GM12865 (cell line): ENCODE results near the gene CRHR1.
A peak's percentile ranks its signal among the peaks of the same experiment; 100 is the strongest.

ENCODE experiments used
- DNase-seq: peaks from one replicate; pipeline ENCODE4 v3.0.0; 2010; ENCODE audit warnings: low read depth
- H3K4me3 ChIP-seq: 2 replicates; pipeline ENCODE4 v1.5.1; 2011; ENCODE audit warnings: mild to moderate bottlenecking, low read depth, low read length, control low read depth
- TF ChIP-seq, protein P1 (sequence below): IDR thresholded peaks from 2 replicates; pipeline ENCODE4 v1.5.1; 2011; ENCODE audit warnings: low read length, control low read depth, low read depth, inconsistent platforms; ENCODE audit not compliant: insufficient read depth; ENCODE audit errors: missing control alignments

The CRHR1 gene

DNA sequence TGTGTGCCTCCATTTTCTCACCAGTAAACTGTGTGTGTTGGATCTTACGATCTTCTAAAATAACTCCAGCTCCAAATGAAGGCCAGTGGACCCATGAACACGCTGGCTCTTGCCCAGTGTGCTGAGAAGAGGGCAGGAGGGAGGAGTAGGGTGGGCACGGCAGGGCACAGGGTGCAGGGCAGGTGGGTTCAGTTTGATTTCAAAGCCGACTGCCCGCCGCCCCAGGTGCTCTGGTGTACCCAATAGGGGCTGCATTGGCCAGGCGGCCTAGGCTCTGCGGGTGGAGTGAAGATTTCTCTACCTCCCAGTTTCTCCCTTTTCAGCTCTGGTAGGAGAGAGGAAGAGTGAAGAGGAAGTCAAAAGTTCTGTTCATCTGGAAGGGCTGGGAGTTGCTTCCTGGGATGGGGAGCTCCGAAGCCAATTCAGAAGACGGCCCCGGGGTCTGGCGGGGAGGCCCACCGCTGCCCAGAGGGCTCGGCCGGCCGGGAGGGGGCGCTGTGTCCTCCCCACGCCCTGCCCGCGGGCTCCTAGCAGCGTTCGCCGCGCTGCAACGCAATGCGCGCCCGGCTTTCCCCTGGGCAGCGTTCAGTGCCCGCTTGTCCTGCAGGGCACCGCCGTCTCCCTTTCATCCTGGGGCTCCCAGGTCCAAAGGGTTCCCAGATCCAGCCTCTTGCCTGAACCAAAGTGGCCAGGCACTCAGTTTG lies 1.1 kb upstream of the CRHR1 start:
- TF ChIP-seq, protein P1, sequence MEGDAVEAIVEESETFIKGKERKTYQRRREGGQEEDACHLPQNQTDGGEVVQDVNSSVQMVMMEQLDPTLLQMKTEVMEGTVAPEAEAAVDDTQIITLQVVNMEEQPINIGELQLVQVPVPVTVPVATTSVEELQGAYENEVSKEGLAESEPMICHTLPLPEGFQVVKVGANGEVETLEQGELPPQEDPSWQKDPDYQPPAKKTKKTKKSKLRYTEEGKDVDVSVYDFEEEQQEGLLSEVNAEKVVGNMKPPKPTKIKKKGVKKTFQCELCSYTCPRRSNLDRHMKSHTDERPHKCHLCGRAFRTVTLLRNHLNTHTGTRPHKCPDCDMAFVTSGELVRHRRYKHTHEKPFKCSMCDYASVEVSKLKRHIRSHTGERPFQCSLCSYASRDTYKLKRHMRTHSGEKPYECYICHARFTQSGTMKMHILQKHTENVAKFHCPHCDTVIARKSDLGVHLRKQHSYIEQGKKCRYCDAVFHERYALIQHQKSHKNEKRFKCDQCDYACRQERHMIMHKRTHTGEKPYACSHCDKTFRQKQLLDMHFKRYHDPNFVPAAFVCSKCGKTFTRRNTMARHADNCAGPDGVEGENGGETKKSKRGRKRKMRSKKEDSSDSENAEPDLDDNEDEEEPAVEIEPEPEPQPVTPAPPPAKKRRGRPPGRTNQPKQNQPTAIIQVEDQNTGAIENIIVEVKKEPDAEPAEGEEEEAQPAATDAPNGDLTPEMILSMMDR = peak; percentile 15
- no peak for DNase-seq
- H3K4me3 ChIP-seq = no peak overlapping the region

DNA sequence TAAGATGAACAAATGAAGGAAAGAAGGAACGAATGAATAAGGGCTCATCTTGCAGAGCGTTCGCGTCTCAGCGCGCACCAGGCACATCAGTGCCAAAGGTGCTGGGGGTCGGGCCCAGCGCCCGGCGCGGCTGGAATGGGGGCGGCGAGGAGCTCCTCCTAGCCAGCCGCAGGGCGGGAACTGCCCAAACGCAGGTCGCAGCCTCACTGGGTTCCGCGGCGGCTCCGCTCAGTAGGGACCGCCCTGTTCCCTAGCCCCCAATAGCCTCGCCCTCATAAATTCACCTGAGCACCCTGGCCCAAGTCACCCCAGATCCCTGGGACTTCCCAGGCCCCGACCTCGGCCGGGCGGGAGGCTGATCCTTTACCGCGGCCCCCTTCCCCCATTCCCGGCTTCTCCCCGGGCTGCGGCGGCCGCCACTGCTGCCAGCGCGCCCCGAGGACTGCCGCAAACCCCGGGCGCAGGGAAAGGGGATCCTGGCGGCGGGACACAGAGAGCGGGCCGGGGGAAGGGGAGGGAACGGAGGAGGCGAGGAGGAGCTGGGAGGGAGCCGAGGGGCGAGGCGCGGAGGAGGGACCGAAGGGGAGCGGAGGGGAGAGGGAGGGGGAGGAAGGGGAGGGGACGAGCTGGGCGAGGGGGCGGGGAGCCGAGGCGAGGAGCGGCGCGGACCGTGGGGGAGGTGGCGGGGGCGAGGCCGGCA lies 377 bp upstream of the CRHR1 start:
- DNase-seq = no peak
- TF ChIP-seq, protein P1 = no peak
- no peak overlapping the region for H3K4me3 ChIP-seq

DNA sequence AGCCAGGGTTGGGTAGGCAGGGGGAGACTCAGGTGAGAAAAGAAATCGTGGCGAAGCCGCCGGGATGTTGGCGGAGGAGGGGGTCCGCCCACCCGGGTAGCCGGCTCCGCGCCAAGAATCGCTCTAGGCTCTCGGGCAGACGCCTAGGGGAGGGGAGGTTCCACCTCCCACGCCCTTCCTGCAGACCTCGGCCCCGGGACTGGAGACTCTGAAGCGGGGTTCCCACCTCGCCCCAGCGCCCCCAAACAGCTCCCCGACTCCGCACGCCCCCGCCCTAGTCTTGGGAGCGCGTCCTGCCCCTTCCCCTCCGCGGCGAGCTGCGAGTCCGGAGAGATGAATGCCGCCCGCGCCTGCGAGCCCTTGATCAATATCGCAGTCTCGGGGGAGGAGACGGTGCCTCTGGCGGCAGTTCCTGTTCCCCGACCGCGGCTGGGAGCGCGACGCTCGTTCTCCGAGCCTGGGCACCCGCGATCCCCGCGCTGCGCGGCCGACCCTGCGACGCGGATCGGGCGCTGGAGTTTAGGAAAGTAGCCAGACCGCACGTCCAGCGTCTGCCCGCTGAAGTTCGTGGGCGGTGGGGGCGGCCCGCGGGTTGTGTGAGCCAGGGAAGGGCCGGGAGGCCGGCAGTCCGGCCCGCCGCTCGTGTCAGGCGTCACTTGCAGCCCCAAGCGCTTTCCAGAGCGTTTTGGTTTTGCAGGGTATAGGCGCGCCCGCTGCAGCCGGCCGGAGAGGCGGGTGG lies 790 bp downstream of the CRHR1 start:
- TF ChIP-seq, protein P1 = no peak
- no peak for DNase-seq
- H3K4me3 ChIP-seq = no peak overlapping the region

DNA sequence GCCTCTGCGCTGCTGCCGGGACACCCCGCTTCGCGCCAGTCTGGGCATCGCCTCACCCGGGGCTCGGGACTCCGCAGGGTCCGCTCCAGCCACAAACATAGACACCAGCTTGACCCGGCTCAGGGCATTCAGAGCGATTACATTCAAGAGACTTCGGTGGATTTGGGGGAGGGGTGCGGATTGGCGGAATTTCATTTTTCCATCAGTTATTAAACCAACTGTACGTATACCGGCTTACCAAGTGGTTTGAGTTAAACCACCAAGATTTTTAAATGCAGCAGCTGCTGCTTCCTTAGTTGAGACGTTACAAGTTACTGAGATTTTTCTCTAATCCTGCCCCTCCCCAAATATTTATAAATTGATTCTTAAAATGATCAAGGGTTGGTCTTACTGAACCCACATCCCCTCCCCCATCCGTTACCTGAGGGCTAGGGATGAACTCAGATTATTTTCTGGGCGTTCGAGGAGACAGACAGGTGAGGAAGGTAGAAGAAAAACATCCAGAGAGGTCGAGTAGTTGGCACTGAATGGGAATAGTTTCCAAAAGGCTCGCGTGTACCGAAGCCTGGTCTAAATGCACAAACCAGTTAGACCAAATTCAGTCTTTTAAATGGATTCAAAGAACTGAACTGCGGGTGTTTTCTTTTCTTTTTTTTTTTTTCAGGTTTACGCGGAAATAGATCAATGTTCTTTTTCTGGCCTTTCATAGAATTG lies 1.5 kb downstream of the CRHR1 start:
- TF ChIP-seq, protein P1 = no peak
- no peak for DNase-seq
- no peak overlapping the region for H3K4me3 ChIP-seq

DNA sequence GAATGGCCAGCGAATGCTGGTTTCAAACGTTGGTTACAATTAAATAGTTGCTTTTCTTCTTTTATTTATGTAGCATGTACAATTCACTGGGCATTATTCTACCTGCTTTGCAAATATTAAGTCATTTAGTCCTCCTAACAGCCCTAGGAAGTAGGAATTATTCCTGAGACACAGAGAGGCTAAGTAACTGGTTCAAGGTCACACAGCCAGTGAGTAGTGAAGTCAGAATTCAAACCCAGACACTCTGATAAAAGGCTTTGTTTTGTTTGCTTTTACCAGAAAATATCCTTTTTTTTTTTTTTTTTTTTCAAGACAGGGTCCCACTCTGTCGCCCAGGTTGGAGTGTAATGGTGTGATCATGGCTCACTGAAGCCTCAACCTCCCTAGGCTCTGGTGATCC lies 2.2 kb downstream of the CRHR1 start:
- no peak overlapping the region for H3K4me3 ChIP-seq
- DNase-seq = no peak
- TF ChIP-seq, protein P1 = no peak

DNA sequence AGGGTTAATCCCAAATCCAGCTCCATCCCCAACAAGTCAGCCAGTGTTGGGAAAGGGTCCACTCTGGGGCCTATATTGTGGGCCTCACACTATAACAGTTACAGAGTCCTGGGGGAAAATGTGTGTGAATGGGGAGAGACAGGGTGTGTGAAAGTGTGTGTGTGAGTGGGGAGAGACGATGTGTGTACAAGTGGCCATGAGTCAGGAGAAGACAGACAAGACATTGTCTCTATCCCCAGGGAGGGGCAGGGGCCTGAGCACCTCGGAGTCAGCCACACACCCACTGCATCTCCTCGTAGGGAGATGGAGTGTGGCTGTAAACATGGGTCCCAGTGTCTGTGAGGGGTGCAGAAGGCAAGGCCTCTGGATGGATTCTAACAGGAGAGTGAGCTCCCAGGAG lies 2.9 kb downstream of the CRHR1 start:
- TF ChIP-seq, protein P1 = no peak
- DNase-seq = no peak
- H3K4me3 ChIP-seq = no peak overlapping the region
